H1 (cell line): ENCODE data around the gene CD63. TPM values are rescaled to one million over a fixed set of nuclear protein-coding genes. Genes with fewer than 3 reads are reported as not detected.

ENCODE experiments used
- BACH1 ChIP-seq: IDR thresholded peaks from 2 replicates; pipeline ENCODE4 v1.6.1; 2012; ENCODE audit warnings: low read length, improper control_type of control experiment
- EGR1 ChIP-seq: IDR thresholded peaks from 2 replicates; pipeline ENCODE4 v1.6.1; 2011; ENCODE audit warnings: low read depth, low read length, borderline replicate concordance
- JUND ChIP-seq: IDR thresholded peaks from 2 replicates; pipeline ENCODE4 v1.6.1; 2011; ENCODE audit warnings: mild to moderate bottlenecking, improper control_type of control experiment, low read length
- KDM4A ChIP-seq: IDR thresholded peaks from one replicate; pipeline ENCODE4 v1.7.1; 2012; ENCODE audit warnings: low read depth, mild to moderate bottlenecking, moderate library complexity, low read length, inconsistent platforms; ENCODE audit not compliant: severe bottlenecking
- RNF2 ChIP-seq: fragments of 200-900, 300-1000 bp; sonication (generic); IDR thresholded peaks from 2 replicates; pipeline ENCODE4 v1.7.1; 2016; ENCODE audit warnings: borderline replicate concordance, low read depth, mild to moderate bottlenecking, antibody characterized with exemption, low read length; ENCODE audit not compliant: poor library complexity, severe bottlenecking; ENCODE audit errors: missing control alignments
- SIN3A ChIP-seq, 2 experiments: IDR thresholded peaks in 1 of 2; conservative IDR thresholded peaks in 1 of 2; 2 replicates each; pipeline ENCODE4 v1.6.1; 2011 to 2012; ENCODE audit warnings: low read length in 2 of 2, improper control_type of control experiment in 1 of 2, low read depth in 1 of 2, mild to moderate bottlenecking in 1 of 2
- SRF ChIP-seq: IDR thresholded peaks from 2 replicates; pipeline ENCODE4 v1.6.1; 2011; ENCODE audit warnings: mild to moderate bottlenecking, low read depth, low read length, moderate library complexity
- polyA plus RNA-seq, 7 experiments: library from polyadenylated mRNA; depleted of rRNA in 3 of 7; stranded (reverse) in 5 of 7; unstranded in 2 of 7; fragments of >200 nt in 5 of 7; fragments of 200-250 nt in 2 of 7; gene quantifications; 1 replicate in 5 of 7; 2 replicates in 1 of 7; 4 replicates in 1 of 7; pipeline versions ENCODE4 v1.2.1 to v1.2.3, GENCODE V29; 2011 to 2013; ENCODE audit warnings: missing spikeins in 2 of 7, mixed read lengths in 2 of 7
- small RNA-seq: library from polyadenylated mRNA; stranded (forward); fragments of <200 nt; extraction: miRNeasy Mini kit (QIAGEN cat#:217004); gene quantifications from one replicate; pipeline ENCODE3, GENCODE V24; 2013; ENCODE audit not compliant: insufficient read depth
- total RNA-seq: library from RNA; stranded (reverse); fragmentation: NEBNext Ultra II Directional; extraction: Animal tissue kit (Norgen Biotek cat#: 25700); gene quantifications from 2 replicates; pipeline ENCODE4 v1.2.1, GENCODE V29; 2021

The CD63 gene
- total and polyA plus RNA-seq, 2 of the 8 experiments (the other 6 are each of a cell fraction or from before 2014, with no cell fraction given), result 440 to 526 TPM

GRCh38 chr12:55675666-55676065 is 53.1 kb downstream of the CD63 start (continued):
- TF ChIP-seq EGR1 (no peak), KDM4A (no peak), JUND (no peak), BACH1 (no peak), SRF (no peak), RNF2 (no peak), SIN3A (conservative IDR thresholded peaks at IDR 0.05 in 1 of 2, IDR thresholded peaks at IDR 0.05 in 1 of 2; ENCODE audit: low read depth in 1 of 2, low read length in 2 of 2) (no peak)

Small RNAs within 50 kb of the gene (small RNA-seq; reads per million reads assigned to genes)
- gene AC009779.1 (not detected), gene RF00017 (not detected)

Other genes starting within 250 kb of the CD63 start
- gene OR6C68, start 236.6 kb downstream of the CD63 start, total RNA-seq, result not detected in 2 replicates
- not detected in 2 replicates for gene OR6C68, start 236.6 kb downstream of the CD63 start, polyA plus RNA-seq (2011; rRNA removed)
- not detected in 2 replicates for gene OR6C4, start 179.4 kb downstream of the CD63 start, total RNA-seq
- gene OR6C4, start 179.4 kb downstream of the CD63 start, polyA plus RNA-seq (2011; rRNA removed), result not detected in 2 replicates
- gene OR2AP1, start 156.5 kb downstream of the CD63 start, total RNA-seq, result not detected in 2 replicates
- not detected in 2 replicates for gene OR2AP1, start 156.5 kb downstream of the CD63 start, polyA plus RNA-seq (2011; rRNA removed)
- not detected in 2 replicates for gene OR10P1, start 92.1 kb downstream of the CD63 start, total RNA-seq
- not detected in 2 replicates for gene OR10P1, start 92.1 kb downstream of the CD63 start, polyA plus RNA-seq (2011; rRNA removed)
- gene ITGA7, start 21.1 kb downstream of the CD63 start, total RNA-seq, result 76.4 and 86.1 TPM in 2 replicates
- gene ITGA7, start 21.1 kb downstream of the CD63 start, polyA plus RNA-seq (2011; rRNA removed), result 57.6 and 81.5 TPM in 2 replicates
- gene BLOC1S1, start 13.0 kb downstream of the CD63 start, total RNA-seq, result 84.3 and 91.1 TPM in 2 replicates
- 149 and 185 TPM in 2 replicates for gene BLOC1S1, start 13.0 kb downstream of the CD63 start, polyA plus RNA-seq (2011; rRNA removed)
- gene RDH5, start 8.6 kb downstream of the CD63 start, total RNA-seq, result 4.2 and 4.5 TPM in 2 replicates
- 6.0 and 7.1 TPM in 2 replicates for gene RDH5, start 8.6 kb downstream of the CD63 start, polyA plus RNA-seq (2011; rRNA removed)
- gene GDF11, start 14.1 kb upstream of the CD63 start, total RNA-seq, result 15.1 and 18.2 TPM in 2 replicates
- gene GDF11, start 14.1 kb upstream of the CD63 start, polyA plus RNA-seq (2011; rRNA removed), result 12.1 and 17.6 TPM in 2 replicates
- gene SARNP, start 88.7 kb upstream of the CD63 start, total RNA-seq, result 114 and 117 TPM in 2 replicates
- 140 and 226 TPM in 2 replicates for gene SARNP, start 88.7 kb upstream of the CD63 start, polyA plus RNA-seq (2011; rRNA removed)
- gene ORMDL2, start 89.0 kb upstream of the CD63 start, total RNA-seq, result 34.1 and 39.0 TPM in 2 replicates
- gene ORMDL2, start 89.0 kb upstream of the CD63 start, polyA plus RNA-seq (2011; rRNA removed), result 50.4 and 65.6 TPM in 2 replicates
- 32.3 and 34.3 TPM in 2 replicates for gene DNAJC14, start 100.6 kb upstream of the CD63 start, total RNA-seq
- 14.7 and 18.5 TPM in 2 replicates for gene DNAJC14, start 100.6 kb upstream of the CD63 start, polyA plus RNA-seq (2011; rRNA removed)
- gene MMP19, start 113.9 kb upstream of the CD63 start, total RNA-seq, result 2.6 and 2.7 TPM in 2 replicates
- gene MMP19, start 113.9 kb upstream of the CD63 start, polyA plus RNA-seq (2011; rRNA removed), result 2.8 and 3.3 TPM in 2 replicates
- gene PYM1, start 198.9 kb upstream of the CD63 start, total RNA-seq, result 58.5 and 58.9 TPM in 2 replicates
- 37.3 and 38.7 TPM in 2 replicates for gene PYM1, start 198.9 kb upstream of the CD63 start, polyA plus RNA-seq (2011; rRNA removed)
- gene DGKA, start 202.2 kb upstream of the CD63 start, total RNA-seq, result 18.0 and 21.3 TPM in 2 replicates
- gene DGKA, start 202.2 kb upstream of the CD63 start, polyA plus RNA-seq (2011; rRNA removed), result 15.9 and 24.4 TPM in 2 replicates
- gene PMEL, start 237.0 kb upstream of the CD63 start, total RNA-seq, result 120 and 128 TPM in 2 replicates
- gene PMEL, start 237.0 kb upstream of the CD63 start, polyA plus RNA-seq (2011; rRNA removed), result 382 and 467 TPM in 2 replicates
- gene CDK2, start 237.8 kb upstream of the CD63 start, total RNA-seq, result 41.7 and 42.5 TPM in 2 replicates
- 39.4 and 41.6 TPM in 2 replicates for gene CDK2, start 237.8 kb upstream of the CD63 start, polyA plus RNA-seq (2011; rRNA removed)
- 56.7 and 65.6 TPM in 2 replicates for gene RAB5B, start 245.1 kb upstream of the CD63 start, total RNA-seq
- gene RAB5B, start 245.1 kb upstream of the CD63 start, polyA plus RNA-seq (2011; rRNA removed), result 47.2 and 62.4 TPM in 2 replicates